IMR-90 (cell line): Measurements from ENCODE around the gene DPP10. TPM values are rescaled to one million over a fixed set of nuclear protein-coding genes. Genes with fewer than 3 reads are reported as not detected.

Experiments
- ATAC-seq: fragments of 200-7000 bp; cut with Tn5 transposase; 2 replicates; pipeline ENCODE4 v1.9.1; 2020; ENCODE audit warnings: low read depth, mild to moderate bottlenecking, moderate library complexity
- BruUV-seq: library from RNA; stranded (reverse); fragments of 400-500 nt; replicated peaks from 2 replicates; lab custom pipeline; 2021; lab: Mats Ljungman, UMichigan
- CTCF ChIA-PET: fragments of 300-600 bp; formaldehyde crosslinking; extraction: SDS; loops from one replicate; lab custom pipeline; 2021; ENCODE audit warnings: antibody characterized with exemption; lab: Yijun Ruan, JAX
- POLR2A ChIA-PET: fragments of 300-600 bp; sonication (Branson Sonifier 250); formaldehyde crosslinking; loops from one replicate; lab custom pipeline; 2022; ENCODE audit warnings: antibody characterized with exemption; ENCODE audit not compliant: unreplicated experiment; lab: Charles Lee
- DNase-seq: peaks from one replicate; pipeline ENCODE4 v3.0.0; 2013
- H2AFZ ChIP-seq: replicated peaks from 2 replicates; pipeline ENCODE3; 2013; ENCODE audit warnings: low read length, mild to moderate bottlenecking; ENCODE audit not compliant: poor library complexity
- H2AK5ac ChIP-seq: 2 replicates; pipeline ENCODE4 v1.6.1; 2013; ENCODE audit warnings: low read depth, low read length, inconsistent platforms
- H2AK9ac ChIP-seq: replicated peaks from 2 replicates; pipeline ENCODE3; 2013; ENCODE audit warnings: mild to moderate bottlenecking, low read depth, low read length, moderate library complexity; ENCODE audit not compliant: poor library complexity
- H2BK120ac ChIP-seq: 2 replicates; pipeline ENCODE4 v1.6.1; 2013; ENCODE audit warnings: low read depth, low read length, inconsistent platforms
- H2BK15ac ChIP-seq: 3 replicates; pipeline ENCODE4 v1.6.1; 2013; ENCODE audit warnings: low read depth, low read length, inconsistent platforms
- H2BK20ac ChIP-seq: 2 replicates; pipeline ENCODE4 v1.6.1; 2013; ENCODE audit warnings: low read depth, mild to moderate bottlenecking, inconsistent platforms, low read length, moderate library complexity
- H2BK5ac ChIP-seq: 2 replicates; pipeline ENCODE4 v1.6.1; 2013; ENCODE audit warnings: mild to moderate bottlenecking, low read depth, low read length, inconsistent platforms; ENCODE audit not compliant: poor library complexity, severe bottlenecking
- H3K14ac ChIP-seq: replicated peaks from 2 replicates; pipeline ENCODE4 v1.6.1; 2013; ENCODE audit warnings: low read depth, low read length, inconsistent platforms
- H3K18ac ChIP-seq: 2 replicates; pipeline ENCODE4 v1.6.1; 2013; ENCODE audit warnings: low read depth, low read length, control low read depth
- H3K23ac ChIP-seq: 2 replicates; pipeline ENCODE4 v1.6.1; 2013; ENCODE audit warnings: low read depth, low read length, inconsistent platforms
- H3K27ac ChIP-seq: 2 replicates; pipeline ENCODE4 v1.5.1; 2013; ENCODE audit warnings: mild to moderate bottlenecking, control low read depth, low read length; ENCODE audit not compliant: insufficient read depth
- H3K27me3 ChIP-seq: 2 replicates; pipeline ENCODE4 v1.6.1; 2013; ENCODE audit warnings: low read length; ENCODE audit not compliant: control insufficient read depth, insufficient read depth
- H3K36me3 ChIP-seq: 2 replicates; pipeline ENCODE4 v1.6.1; 2013; ENCODE audit warnings: low read length, mixed read lengths; ENCODE audit not compliant: control insufficient read depth, insufficient read depth
- H3K4ac ChIP-seq: 2 replicates; pipeline ENCODE4 v1.6.1; 2013; ENCODE audit warnings: low read depth, low read length, inconsistent platforms
- H3K4me1 ChIP-seq: 2 replicates; pipeline ENCODE4 v1.6.1; 2013; ENCODE audit warnings: low read length, mixed read lengths; ENCODE audit not compliant: control insufficient read depth, insufficient read depth
- H3K4me2 ChIP-seq: 2 replicates; pipeline ENCODE4 v1.6.1; 2013; ENCODE audit warnings: low read depth, mild to moderate bottlenecking, control low read depth, low read length, moderate library complexity
- H3K4me3 ChIP-seq: 2 replicates; pipeline ENCODE4 v1.5.1; 2013; ENCODE audit warnings: low read depth, mild to moderate bottlenecking, control low read depth, low read length, moderate library complexity; ENCODE audit not compliant: insufficient read depth
- H3K56ac ChIP-seq: 2 replicates; pipeline ENCODE4 v1.6.1; 2013; ENCODE audit warnings: low read length, inconsistent platforms; ENCODE audit not compliant: insufficient read depth; ENCODE audit errors: extremely low read depth
- H3K79me1 ChIP-seq, 2 experiments: 2 replicates each; pipeline ENCODE4 v1.6.1; 2013; ENCODE audit warnings: low read length in 2 of 2, inconsistent platforms in 1 of 2, low read depth in 1 of 2
- H3K9ac ChIP-seq: 2 replicates; pipeline ENCODE4 v1.6.1; 2013; ENCODE audit warnings: low read depth, low read length, control low read depth
- H3K9me1 ChIP-seq: 2 replicates; pipeline ENCODE4 v1.6.1; 2013; ENCODE audit warnings: low read length, inconsistent platforms; ENCODE audit not compliant: insufficient read depth
- H3K9me3 ChIP-seq: 2 replicates; pipeline ENCODE4 v1.6.1; 2013; ENCODE audit warnings: low read length; ENCODE audit not compliant: control insufficient read depth, insufficient read depth
- H4K20me1 ChIP-seq: 2 replicates; pipeline ENCODE4 v1.6.1; 2013; ENCODE audit warnings: low read length, inconsistent platforms; ENCODE audit not compliant: insufficient read depth
- H4K5ac ChIP-seq: 2 replicates; pipeline ENCODE4 v1.6.1; 2013; ENCODE audit warnings: mild to moderate bottlenecking, low read depth, low read length, control low read depth
- H4K8ac ChIP-seq, 2 experiments: 2 replicates each; pipeline ENCODE4 v1.6.1; 2013; ENCODE audit warnings: low read depth in 2 of 2, low read length in 2 of 2, control low read depth in 1 of 2, inconsistent platforms in 1 of 2
- H4K91ac ChIP-seq: 2 replicates; pipeline ENCODE4 v1.6.1; 2013; ENCODE audit warnings: low read depth, low read length, inconsistent platforms; ENCODE audit not compliant: insufficient read depth
- CEBPB ChIP-seq: IDR thresholded peaks from 2 replicates; pipeline ENCODE4 v1.6.1; 2012; ENCODE audit warnings: low read depth, low read length, improper control_type of control experiment
- RAD21 ChIP-seq: IDR thresholded peaks from 2 replicates; pipeline ENCODE4 v1.6.1; 2012; ENCODE audit warnings: low read length, improper control_type of control experiment
- WGBS, 2 experiments: methylation state at CpG; one replicate each; pipeline versions ENCODE4 v1.1.5 to v1.1.7; 2013; ENCODE audit warnings: missing lambda C conversion rate in 2 of 2; ENCODE audit not compliant: insufficient read length in 1 of 2; ENCODE audit errors: extremely low coverage in 2 of 2; 5-methylcytosine and 5-hydroxymethylcytosine counted together
- dilution Hi-C: fragments of 300-500 bp; cut with HindIII; formaldehyde crosslinking; loops from one replicate; pipeline ENCODE4 v1.14.3; 2018; ENCODE audit warnings: low sequenced_read_pairs; ENCODE audit not compliant: unreplicated experiment
- in situ Hi-C: fragments of 300-500 bp; cut with MboI; formaldehyde crosslinking; loops from 3 replicates; pipeline ENCODE4 v1.14.3; 2019; ENCODE audit warnings: low sequenced_read_pairs, inconsistent platforms, mixed read lengths
- intact Hi-C: fragments of 100-400 bp; cut with micrococcal nuclease; formaldehyde crosslinking; loops from 2 replicates; pipeline ENCODE4 v1.10.0; 2022
- polyA plus RNA-seq, 3 experiments: library from polyadenylated mRNA; depleted of rRNA; stranded (reverse); fragments of >200 nt; gene quantifications; 2 replicates each; pipeline ENCODE4 v1.2.3, GENCODE V29; 2012; ENCODE audit warnings: low replicate concordance in 1 of 3
- total RNA-seq: library from RNA; depleted of rRNA; stranded (reverse); fragments of >200 nt; gene quantifications from 2 replicates; pipeline ENCODE4 v1.2.3, GENCODE V29; 2012
- TF ChIP-seq, protein P1 (sequence below): fragments of 150-350 bp; IDR thresholded peaks from 2 replicates; pipeline ENCODE4 v1.6.1; 2016; ENCODE audit warnings: low read depth, mild to moderate bottlenecking, low read length, moderate library complexity, borderline replicate concordance

The DPP10 gene
- total and polyA plus RNA-seq, 2 of the 4 experiments (the other 2 are of a cell fraction) = not detected

DNA sequence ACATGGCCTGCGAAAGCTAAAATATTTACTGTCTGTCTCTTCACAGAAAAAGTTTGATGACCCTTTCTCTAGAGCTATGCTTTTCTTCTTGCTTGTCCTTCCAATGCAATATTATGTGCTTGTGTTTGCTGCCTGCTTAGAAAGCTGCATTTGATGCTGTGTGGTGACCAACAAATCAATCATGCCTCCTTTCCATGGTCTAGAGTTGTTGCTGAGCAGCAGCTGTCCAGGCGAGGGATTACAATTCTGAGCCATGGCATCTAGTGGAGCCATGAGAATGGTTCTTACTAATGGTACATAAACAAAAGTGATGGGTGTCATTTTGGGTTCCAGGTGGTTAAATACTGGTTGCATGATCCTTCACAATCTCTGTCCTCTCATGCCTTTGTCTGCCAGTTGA lies 1142.1 kb downstream of the DPP10 start:
- TF ChIP-seq CEBPB (no peak), RAD21 (no peak)
- TF ChIP-seq, protein P1, sequence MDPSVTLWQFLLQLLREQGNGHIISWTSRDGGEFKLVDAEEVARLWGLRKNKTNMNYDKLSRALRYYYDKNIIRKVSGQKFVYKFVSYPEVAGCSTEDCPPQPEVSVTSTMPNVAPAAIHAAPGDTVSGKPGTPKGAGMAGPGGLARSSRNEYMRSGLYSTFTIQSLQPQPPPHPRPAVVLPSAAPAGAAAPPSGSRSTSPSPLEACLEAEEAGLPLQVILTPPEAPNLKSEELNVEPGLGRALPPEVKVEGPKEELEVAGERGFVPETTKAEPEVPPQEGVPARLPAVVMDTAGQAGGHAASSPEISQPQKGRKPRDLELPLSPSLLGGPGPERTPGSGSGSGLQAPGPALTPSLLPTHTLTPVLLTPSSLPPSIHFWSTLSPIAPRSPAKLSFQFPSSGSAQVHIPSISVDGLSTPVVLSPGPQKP = no peak
- no peak overlapping the region for H3K4ac ChIP-seq
- no peaks in the 10 kb centered on the region for H3K36me3 ChIP-seq
- BruUV-seq = no TSS peak
- no peak overlapping the region for H2AK5ac ChIP-seq
- H4K5ac ChIP-seq = no peak overlapping the region
- no peak overlapping the region for H4K8ac ChIP-seq
- no peaks in the 10 kb centered on the region for H3K9me1 ChIP-seq
- no peak overlapping the region for H3K56ac ChIP-seq
- 0 out of 2 replicates have a peak, but pooled peaks cover 1% of the 10 kb centered on the region for H3K9me3 ChIP-seq
- POLR2A ChIA-PET = no interaction called here
- DNase-seq = no peak
- no peak overlapping the region for H3K27ac ChIP-seq
- CTCF ChIA-PET = no interaction called here
- H2AK9ac ChIP-seq = no peak overlapping the region
- no peak overlapping the region for H2BK20ac ChIP-seq
- dilution Hi-C loops = no loop called here
- H3K4me3 ChIP-seq = no peak overlapping the region
- no peak for ATAC-seq
- WGBS, 2 experiments = no CpG with 5 or more reads among the region's 2 CpGs
- H3K4me1 ChIP-seq = no peaks in the 10 kb centered on the region
- intact Hi-C loops = no loop called here
- no peaks in the 10 kb centered on the region for H3K79me1 ChIP-seq
- no peak overlapping the region for H3K23ac ChIP-seq
- H3K14ac ChIP-seq = no peak overlapping the region
- H2BK5ac ChIP-seq = no peak overlapping the region
- no peaks in the 10 kb centered on the region for H4K20me1 ChIP-seq
- no peak overlapping the region for H3K18ac ChIP-seq
- H3K27me3 ChIP-seq = no peaks in the 10 kb centered on the region
- H3K4me2 ChIP-seq = no peak overlapping the region
- no peak overlapping the region for H2BK15ac ChIP-seq
- in situ Hi-C loops = no loop called here
- H4K91ac ChIP-seq = no peak overlapping the region
- no peak overlapping the region for H2AFZ ChIP-seq
- H2BK120ac ChIP-seq = no peak overlapping the region
- no peak overlapping the region for H3K9ac ChIP-seq
